HG03064 (cell line): ENCODE measurements around the gene RAB23.
A peak's percentile ranks its signal among the peaks of the same experiment; 100 is the strongest.

ENCODE experiments used
- ATAC-seq: cut with Tn5 transposase; IDR thresholded peaks from one replicate; pipeline ENCODE4 v1.9.1; 2021; ENCODE audit warnings: low read depth; ENCODE audit not compliant: unreplicated experiment

Gene RAB23

DNA sequence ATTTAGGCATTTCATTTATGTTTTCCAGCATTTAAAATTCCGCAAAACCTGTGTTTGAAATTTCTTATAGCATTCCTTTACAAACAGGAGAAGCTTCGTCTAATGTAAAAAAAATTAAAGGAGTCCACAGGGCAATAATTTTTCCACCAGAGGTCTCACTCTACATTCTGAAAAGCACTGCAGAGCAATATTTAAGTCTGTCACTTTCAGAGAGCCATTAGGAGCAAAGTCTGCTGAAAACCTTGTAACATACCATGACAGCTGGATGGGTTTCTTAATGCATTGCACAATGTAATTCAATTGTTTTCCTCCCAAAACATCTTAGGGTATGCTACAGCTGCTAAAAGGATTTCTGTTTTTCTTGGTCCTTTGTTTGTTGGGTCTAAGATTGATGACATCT, 32.0 kb downstream of the RAB23 start:
- ATAC-seq, result no peak

DNA sequence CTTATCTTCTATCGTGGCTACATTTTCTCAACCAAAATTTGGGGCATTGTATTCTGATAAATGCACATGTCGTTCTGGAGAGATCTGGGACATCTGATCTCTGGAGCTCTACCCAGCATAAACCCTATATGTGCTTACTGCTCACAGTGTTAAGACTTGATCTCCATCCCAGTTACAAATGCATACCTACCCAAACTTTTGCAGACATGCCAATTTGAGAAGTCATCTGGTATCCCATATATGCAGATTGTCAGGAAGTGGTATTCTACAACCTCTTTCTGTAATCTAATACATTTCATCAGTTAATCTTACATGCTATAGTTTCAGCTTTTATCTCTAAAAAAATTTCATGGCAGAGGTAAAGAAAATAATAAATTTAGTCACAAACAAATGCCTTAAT, 38.8 kb downstream of the RAB23 start:
- no peak for ATAC-seq

- ATAC-seq, result no peak
These were observed 40.1 kb downstream of the RAB23 start for GRCh38 chr6:57182017-57182432.

- ATAC-seq, result no peak
These were observed 41.5 kb downstream of the RAB23 start for GRCh38 chr6:57180596-57180995.

DNA sequence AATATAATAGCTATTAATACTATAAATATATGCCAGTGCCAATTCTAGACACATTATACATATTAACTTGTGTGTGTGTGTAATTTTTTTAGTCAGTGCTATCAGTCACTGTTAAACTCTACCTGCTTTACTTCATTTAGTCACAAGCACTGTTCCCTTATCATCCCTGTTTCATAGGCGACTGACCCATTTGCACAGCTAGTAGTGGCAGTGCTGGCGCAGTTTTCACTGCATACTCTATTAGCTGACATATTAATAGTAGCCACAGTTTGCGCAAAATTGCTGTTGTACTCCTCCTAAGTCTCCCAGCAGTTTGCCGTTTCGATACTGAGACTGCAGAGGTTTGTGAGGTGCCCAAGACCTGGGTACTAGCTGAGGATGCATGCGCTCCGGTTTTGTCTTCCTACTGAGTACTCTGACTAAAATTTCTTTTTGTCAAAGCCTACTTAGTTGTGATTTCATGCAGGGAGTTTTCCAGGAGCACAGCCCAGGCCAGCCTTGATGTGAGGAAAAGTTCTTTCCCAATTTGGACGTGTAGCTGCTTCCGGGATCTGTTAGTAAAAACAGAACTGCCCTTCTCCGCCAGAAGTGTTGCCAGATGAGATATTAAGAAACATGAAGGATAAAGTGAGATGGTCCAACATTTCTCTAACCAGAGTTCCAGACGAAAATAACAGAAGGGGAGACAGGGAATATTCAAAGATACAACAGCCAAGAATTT, 44.4 kb downstream of the RAB23 start:
- ATAC-seq, result no peak

- no peak for ATAC-seq
These were observed 47.6 kb downstream of the RAB23 start for GRCh38 chr6:57174511-57174907.

GRCh38 chr6:57173886-57174510, 48.1 kb downstream of the RAB23 start:
- no peak for ATAC-seq

- no peak for ATAC-seq
These were observed 48.8 kb downstream of the RAB23 start for GRCh38 chr6:57173056-57173885.

DNA sequence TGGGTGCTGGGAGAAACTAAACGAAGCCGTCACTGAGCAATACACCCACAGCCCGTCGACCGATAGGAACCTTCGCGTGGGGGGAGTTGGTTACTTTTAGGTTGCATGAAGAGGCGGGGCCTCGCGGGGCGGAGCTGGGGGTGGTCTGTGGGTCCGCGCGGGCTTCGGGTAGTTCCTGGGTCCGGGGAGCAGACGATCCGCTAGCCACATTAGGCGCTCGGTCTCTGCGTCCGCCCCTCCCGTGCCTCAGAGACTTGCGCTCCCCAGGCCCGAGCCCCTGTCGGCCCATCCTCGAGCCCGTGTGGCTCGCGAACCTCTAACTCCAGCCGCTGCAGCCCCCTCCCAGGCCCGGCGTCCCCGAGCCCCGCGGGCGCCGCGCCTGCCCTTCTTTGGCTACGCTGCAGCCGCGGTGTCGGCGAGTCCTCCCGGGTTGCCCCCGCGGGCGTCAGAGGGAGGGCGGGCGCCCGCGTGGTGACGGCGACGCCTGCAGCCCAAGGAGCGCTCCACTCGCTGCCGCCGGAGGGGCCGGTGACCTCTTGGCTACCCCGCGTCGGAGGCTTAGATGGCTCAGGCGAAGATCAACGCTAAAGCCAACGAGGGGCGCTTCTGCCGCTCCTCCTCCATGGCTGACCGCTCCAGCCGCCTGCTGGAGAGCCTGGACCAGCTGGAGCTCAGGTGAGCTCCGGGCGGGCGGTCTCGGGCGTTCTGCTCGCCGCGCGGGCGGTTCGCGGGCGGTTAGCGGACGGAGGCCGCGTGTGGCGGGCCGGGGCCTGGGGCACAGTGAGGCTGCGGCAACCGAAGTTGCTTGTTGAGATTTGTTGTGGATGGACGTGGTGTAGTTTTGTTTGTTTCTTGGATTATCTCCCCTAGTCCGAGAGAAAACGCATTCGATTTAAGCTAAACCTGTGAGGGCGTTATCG, 49.7 kb downstream of the RAB23 start, which contains the start of gene BAG2:
Gene BAG2 (plus strand): TSS at position 191 of the 920 bp plus-strand sequence. CDS start 372 bp downstream, at position 563.
- ATAC-seq, result peak; percentile 88

DNA sequence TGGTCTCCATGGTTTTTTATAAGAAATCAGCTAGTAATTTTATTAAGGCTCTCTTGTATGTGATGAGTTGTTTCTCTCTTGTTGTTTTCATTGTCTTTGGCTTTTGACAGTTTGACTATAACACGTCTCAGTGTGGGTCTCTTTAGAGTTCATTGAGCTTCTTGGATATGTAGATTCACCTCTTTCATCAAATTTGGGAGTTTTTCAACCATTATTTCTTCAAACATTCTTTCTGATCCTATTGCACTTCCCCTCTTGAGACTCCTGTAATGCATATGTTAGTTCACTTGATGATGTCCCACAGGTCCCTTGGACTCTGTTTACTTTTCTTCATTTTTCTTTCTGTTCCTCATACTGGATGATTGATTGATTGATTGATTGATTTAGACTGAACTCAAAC, 57.0 kb downstream of the RAB23 start:
- ATAC-seq, result no peak

DNA sequence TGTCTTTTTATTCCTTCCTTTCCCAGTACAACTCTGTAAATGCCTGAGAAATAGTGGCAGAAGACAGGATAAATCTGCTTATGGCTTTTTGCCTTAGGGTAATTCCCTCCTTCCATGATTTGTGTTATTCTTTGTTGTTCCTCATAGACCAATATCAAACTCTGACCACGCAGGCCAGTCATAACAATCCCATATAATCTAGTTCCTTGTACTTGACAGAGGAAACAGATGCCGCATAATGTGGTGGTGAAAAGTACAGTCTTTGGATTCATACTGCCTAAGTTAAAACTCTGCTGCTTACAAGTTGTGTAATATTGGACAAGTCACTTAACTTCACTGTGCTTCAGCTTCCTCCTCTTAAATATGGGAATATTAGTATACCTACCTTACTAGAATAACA, 58.2 kb downstream of the RAB23 start:
- no peak for ATAC-seq

DNA sequence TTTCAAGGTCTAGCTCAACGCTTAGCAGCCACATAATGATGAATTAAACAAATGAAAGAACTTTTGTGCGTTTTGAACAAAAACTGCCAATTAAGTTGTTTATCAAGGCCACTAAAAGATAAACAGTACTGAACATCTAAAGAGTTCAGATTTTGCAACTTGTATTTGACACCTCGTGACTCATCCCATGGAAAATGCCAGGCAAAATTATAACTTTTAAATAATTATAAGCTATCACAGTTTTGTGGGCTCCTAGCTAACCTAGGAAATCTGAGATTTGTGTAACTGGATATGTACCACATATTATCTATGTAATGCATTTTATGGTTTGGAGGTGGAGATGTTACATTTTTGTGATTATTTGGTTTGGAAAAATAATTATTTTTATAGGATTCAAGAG, 59.6 kb downstream of the RAB23 start:
- no peak for ATAC-seq

DNA sequence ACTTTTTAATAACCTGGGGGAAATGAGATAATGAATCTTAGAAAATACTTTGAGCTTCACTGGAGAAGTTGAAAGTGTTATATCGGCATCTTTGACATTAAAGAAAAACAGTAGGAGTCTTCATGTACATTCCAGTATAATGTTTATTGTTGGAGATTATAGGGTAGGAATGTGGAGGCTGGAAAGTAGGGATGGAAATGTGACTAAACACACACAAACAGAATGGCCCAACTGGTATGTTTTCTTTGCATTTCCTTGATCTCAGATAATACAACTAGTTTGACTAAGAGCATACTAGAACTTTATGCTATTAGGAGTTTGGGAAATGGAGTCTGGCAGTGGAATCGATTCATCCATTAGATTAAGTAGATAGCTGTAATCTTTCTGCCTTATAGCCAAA, 60.1 kb downstream of the RAB23 start:
- ATAC-seq, result no peak

- no peak for ATAC-seq
These were observed 63.0 kb downstream of the RAB23 start for GRCh38 chr6:57159127-57159526.

DNA sequence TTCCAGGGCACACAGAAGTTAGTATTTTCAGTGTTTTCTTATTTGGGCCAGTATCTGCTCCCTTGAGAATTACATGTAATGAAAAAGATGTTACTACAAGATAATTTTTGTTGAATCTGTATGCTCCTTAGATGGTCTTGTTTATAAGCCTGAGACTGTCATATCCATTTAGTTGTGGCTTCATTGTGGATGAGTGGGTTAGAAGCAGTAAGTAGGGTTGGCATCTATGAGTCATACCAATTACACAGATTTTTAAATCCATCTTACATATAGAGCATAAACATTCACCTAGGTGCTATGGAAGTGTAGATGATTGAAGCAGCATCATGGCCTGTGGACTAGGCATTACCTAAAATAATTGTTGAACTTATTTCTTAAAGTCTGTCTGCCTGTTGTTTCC, 63.4 kb downstream of the RAB23 start:
- no peak for ATAC-seq

GRCh38 chr6:57147955-57148858, 73.9 kb downstream of the RAB23 start:
- ATAC-seq, result no peak

GRCh38 chr6:57147401-57147800, 74.7 kb downstream of the RAB23 start:
- ATAC-seq, result no peak

DNA sequence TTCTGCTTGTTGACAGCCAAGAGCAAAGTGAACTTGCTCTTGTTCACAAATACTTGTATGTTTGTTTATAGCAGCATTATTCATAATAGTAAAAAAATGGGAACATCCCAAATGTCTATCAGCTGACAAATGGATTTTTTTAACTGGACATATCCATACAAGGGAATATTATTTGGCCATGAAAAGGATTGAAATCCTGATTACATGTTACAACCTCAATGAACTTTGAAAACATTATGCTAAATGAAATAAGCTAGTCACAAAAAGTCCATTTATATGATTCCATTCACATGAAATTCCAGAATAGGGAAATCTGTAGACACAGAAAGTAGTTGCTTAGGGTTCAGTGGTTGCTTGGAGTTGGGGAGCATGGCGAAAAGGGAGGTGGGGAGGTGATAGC, 78.4 kb downstream of the RAB23 start:
- ATAC-seq, result no peak

- no peak for ATAC-seq
These were observed 80.0 kb downstream of the RAB23 start for GRCh38 chr6:57142178-57142525.
